HG03571 (cell line): Measurements from ENCODE around the gene ZNF333.
"Not testable (repeated sequence)": the region's sequence is repeated elsewhere in the genome, so short reads cannot be mapped to it uniquely, and the experiment has no call there.

Source experiments
- ATAC-seq: cut with Tn5 transposase; IDR thresholded peaks from one replicate; pipeline ENCODE4 v1.9.1; 2021; ENCODE audit not compliant: unreplicated experiment

ZNF333 gene

GRCh38 chr19:14765841-14766240 is 76.0 kb downstream of the ZNF333 start:
- ATAC-seq = not testable (repeated sequence)

DNA sequence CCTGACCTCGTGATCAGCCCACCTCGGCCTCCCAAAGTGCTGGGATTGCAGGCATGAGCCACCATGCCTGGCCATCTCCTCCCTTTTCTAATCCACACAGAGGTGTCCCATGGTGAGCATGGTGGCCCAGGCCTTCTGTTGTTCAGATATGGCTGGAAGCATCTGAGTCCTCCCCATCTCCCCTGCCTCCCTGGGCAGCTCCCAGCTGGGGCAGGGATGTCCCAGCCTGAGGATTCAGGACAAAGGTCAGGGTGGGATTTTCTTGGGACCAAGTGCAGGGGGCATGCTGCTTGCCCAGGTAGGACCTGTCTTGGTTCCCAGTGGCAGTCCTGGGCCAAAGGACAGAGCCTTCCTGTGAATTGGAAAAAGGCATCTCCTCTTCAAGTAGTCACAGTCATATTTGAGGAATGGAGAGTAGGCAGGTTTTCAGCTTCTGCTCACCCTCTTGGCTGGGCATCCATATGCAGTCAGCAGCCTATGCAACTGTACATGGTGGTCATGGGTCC is 77.7 kb downstream of the ZNF333 start:
- ATAC-seq = no peak

GRCh38 chr19:14768001-14768400 is 78.2 kb downstream of the ZNF333 start:
- ATAC-seq = no peak

DNA sequence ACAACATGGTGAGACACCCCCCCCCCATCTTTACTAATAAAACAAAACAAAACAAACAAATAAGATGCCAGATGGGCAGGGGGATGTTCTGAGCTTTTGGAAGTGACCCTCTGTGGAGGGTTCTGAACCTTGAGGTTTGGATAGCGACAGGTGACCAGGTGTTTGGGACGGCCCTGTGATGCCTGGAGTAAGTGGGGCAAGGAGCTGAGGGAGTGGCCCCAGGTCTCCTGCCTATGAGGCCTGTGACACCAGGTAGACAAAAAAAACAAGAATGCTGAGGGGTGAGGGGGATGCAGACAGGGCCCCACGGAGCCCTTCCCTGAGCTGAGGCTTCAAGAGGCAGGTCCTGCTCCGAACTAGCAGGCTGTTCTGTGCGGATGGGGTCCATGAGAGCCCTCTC is 79.4 kb downstream of the ZNF333 start:
- ATAC-seq = no peak

- no peak for ATAC-seq
Observed at GRCh38 chr19:14770136-14770535, 80.3 kb downstream of the ZNF333 start.

- no peak for ATAC-seq
Observed at GRCh38 chr19:14770944-14771839, 81.3 kb downstream of the ZNF333 start.

- no peak for ATAC-seq
Observed at GRCh38 chr19:14772467-14772866, 82.6 kb downstream of the ZNF333 start.

GRCh38 chr19:14772995-14773394 is 83.1 kb downstream of the ZNF333 start:
- ATAC-seq = no peak

GRCh38 chr19:14773722-14774121 is 83.9 kb downstream of the ZNF333 start:
- not testable (repeated sequence) for ATAC-seq

DNA sequence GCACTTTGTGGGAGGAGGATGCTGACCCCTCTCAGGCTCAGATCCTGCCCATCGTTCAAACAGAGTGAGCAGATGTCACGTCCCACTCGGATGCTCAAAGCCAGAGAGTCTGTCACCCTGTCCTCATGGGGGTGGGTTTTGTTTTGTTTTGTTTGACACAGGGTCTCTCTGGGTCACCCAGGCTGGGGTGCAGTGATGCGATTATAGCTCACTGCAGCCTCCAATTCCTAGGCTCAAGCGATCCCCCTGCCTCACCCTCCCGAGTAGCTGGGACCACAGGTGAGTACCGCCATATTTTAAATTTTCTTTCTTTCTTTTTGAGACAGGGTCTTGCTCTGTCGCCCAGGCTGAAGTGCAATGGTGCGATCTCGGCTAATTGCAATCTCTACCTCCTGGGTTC is 84.5 kb downstream of the ZNF333 start:
- no peak for ATAC-seq

DNA sequence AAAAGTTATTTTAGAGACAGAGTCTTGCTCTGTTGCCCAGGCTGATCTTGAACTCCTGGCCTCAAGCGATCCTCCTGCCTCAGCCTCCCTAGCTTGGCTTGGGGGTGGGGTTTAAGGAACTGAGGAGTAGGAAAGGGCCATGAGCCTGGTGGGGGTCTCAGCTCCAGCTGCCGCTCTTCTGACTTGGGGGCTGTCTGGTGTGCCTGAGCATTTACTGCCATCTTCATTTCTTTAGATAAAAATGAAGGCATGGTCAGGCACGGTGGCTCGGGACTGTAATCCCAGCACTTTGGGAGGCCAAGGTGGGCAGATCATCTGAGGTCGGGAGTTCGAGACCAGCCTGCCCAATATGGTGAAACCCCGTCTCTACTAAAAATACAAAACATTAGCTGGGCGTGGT is 85.5 kb downstream of the ZNF333 start:
- not testable (repeated sequence) for ATAC-seq

DNA sequence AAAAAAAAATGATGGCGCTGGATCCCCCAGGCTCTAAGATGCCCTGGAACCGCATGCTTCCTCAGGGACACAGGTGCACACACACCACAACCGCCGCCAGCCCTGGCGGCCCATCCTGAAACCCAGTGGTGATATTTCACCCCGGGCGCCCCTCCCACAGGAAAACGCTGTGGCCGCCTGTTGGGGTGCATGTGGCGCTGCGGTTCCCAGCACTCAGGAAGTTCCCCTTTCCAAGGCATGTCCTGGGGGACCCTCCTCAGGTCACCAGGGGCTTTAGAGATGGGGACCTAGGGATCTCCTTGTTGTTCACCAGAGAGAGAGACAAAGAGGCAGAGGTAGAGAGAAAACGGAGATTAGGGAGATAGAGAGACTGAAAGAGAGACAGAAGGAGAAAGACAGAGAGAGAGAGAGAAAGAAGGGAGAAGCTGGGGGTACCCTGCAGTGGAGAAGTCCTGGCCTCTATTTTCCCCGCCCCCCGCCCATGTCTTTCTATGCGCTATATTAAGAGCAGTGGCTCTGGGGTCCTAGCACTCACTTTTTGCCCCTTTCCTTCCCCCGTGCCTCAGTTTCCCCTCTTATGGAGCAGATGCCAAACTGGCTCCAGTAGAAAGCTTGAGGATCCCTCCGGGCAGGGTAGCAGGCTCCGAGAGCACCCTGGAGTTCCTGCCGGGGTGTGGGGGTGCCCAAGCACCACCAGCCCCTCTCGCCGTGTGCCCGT is 86.2 kb downstream of the ZNF333 start:
- ATAC-seq = no peak

GRCh38 chr19:14777645-14778044 is 87.8 kb downstream of the ZNF333 start:
- not testable (repeated sequence) for ATAC-seq

- not testable (repeated sequence) for ATAC-seq
Observed at GRCh38 chr19:14778110-14778845, 88.4 kb downstream of the ZNF333 start, which contains the start of gene ADGRE2. Gene ADGRE2 (minus strand): TSS chr19:14778560. CDS start chr19:14776756, 1,804 bp downstream.

GRCh38 chr19:14779151-14779550 is 89.3 kb downstream of the ZNF333 start:
- no peak for ATAC-seq

DNA sequence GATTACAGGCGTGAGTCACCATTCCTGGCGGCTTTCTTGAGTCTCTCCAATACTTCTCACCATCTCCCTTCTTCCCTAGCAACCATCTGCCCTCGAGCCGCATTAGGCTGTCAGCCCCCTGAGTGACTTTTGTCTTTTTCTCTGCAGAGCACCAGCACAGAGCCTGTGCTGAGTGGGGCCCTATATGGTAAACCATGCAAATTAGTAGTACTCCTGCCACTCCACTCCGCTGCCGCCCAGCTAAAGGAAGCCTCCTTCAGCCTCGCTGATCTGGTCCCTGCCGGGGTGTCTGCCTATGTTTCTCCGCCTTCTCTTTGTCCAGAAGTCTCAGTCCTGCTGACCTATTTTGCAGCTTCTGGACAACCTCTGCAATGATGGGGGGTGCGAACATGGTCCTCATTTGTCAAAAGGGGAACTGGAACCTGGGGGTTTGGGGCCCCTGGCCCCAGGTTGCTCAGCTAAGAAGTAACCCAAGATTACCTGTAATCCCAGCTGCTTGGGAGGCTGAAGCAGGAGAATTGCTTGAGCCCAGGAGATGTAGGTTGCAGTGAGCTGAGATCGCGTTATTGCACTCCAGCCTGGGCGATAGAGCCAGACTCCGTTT is 90.9 kb downstream of the ZNF333 start:
- not testable (repeated sequence) for ATAC-seq

GRCh38 chr19:14781713-14782536 is 92.1 kb downstream of the ZNF333 start:
- ATAC-seq = not testable (repeated sequence)

- ATAC-seq = no peak
Observed at GRCh38 chr19:14782626-14783409, 93.0 kb downstream of the ZNF333 start.
